Lung (tissue), 12 donors: ENCODE data around the gene MAP3K13. TPM values are rescaled to one million over a fixed set of nuclear protein-coding genes. Genes with fewer than 3 reads are reported as not detected.

Experiments used
- ATAC-seq: fragments of 200-7000 bp; cut with Tn5 transposase; one replicate; pipeline ENCODE4 v1.9.1; 2020; ENCODE audit warnings: moderate number of reproducible peaks; ENCODE audit not compliant: insufficient read depth, low FRiP score
- DNase-seq, 3 donors: peaks; one replicate each; pipeline ENCODE4 v3.0.0-alpha.2; 2013 to 2017
- H3K27ac ChIP-seq, 2 donors: one replicate each; pipeline ENCODE4 v1.5.1; 2013; ENCODE audit warnings: mild to moderate bottlenecking in 2 of 2, moderate library complexity in 2 of 2, control low read depth in 1 of 2, inconsistent platforms in 1 of 2, low read depth in 1 of 2, low read length in 1 of 2
- H3K27me3 ChIP-seq, 3 donors: one replicate each; pipeline ENCODE4 v1.5.1; 2013; ENCODE audit warnings: low read length in 2 of 3; ENCODE audit not compliant: control insufficient read depth in 3 of 3, insufficient read depth in 3 of 3
- H3K36me3 ChIP-seq, 4 donors: one replicate each; pipeline ENCODE4 v1.5.1; 2013; ENCODE audit warnings: low read length in 4 of 4, mild to moderate bottlenecking in 1 of 4, moderate library complexity in 1 of 4; ENCODE audit not compliant: control insufficient read depth in 4 of 4, insufficient read depth in 4 of 4
- H3K4me1 ChIP-seq, 5 donors: one replicate each; pipeline ENCODE4 v1.5.1; 2013; ENCODE audit warnings: low read length in 5 of 5, mild to moderate bottlenecking in 2 of 5, moderate library complexity in 1 of 5; ENCODE audit not compliant: control insufficient read depth in 5 of 5, insufficient read depth in 5 of 5
- H3K4me3 ChIP-seq: one replicate; pipeline ENCODE4 v1.5.1; 2013; ENCODE audit warnings: mild to moderate bottlenecking, control low read depth, moderate library complexity
- H3K9ac ChIP-seq, 2 donors: one replicate each; pipeline ENCODE4 v1.5.1; 2013; ENCODE audit warnings: low read length in 2 of 2, control low read depth in 1 of 2; ENCODE audit not compliant: insufficient read depth in 1 of 2
- H3K9me3 ChIP-seq, 4 donors: one replicate each; pipeline ENCODE4 v1.5.1; 2013; ENCODE audit warnings: low read length in 3 of 4, mild to moderate bottlenecking in 1 of 4, moderate library complexity in 1 of 4; ENCODE audit not compliant: control insufficient read depth in 4 of 4, insufficient read depth in 3 of 4
- WGBS, 2 donors: extraction: QIAGEN DNeasy Blood & Tissue Kit; methylation state at CpG; one replicate each; pipeline ENCODE4 v1.1.7; 2013; 5-methylcytosine and 5-hydroxymethylcytosine counted together
- polyA plus RNA-seq, 2 donors: library from polyadenylated mRNA; stranded (reverse); fragments of 200-250 nt; gene quantifications; one replicate each; pipeline ENCODE4 v1.2.1, GENCODE V29; 2013
- total RNA-seq, 2 donors: library from RNA; depleted of rRNA in 1 of 2; stranded (reverse); fragments of >200 nt in 1 of 2; gene quantifications; one replicate each; pipeline ENCODE4 v1.2.1, GENCODE V29; 2014 to 2021
- TF ChIP-seq, protein P1 (sequence below): IDR thresholded peaks from 2 replicates; pipeline ENCODE4 v1.5.1; 2012; ENCODE audit warnings: mild to moderate bottlenecking; ENCODE audit errors: control extremely low read depth, extremely low read depth
- donor health status: control.
- donor health status: control.
- donor health status: Bipolar disorder and iron deficiency.
- donor health status: healthy.
- donor health status: DM: yes; HTN: yes; CAD: no.

The MAP3K13 gene
- total and polyA plus RNA-seq, 4 donors, result 20.7 to 74.8 (median 29.3) TPM

- TF ChIP-seq, protein P1, sequence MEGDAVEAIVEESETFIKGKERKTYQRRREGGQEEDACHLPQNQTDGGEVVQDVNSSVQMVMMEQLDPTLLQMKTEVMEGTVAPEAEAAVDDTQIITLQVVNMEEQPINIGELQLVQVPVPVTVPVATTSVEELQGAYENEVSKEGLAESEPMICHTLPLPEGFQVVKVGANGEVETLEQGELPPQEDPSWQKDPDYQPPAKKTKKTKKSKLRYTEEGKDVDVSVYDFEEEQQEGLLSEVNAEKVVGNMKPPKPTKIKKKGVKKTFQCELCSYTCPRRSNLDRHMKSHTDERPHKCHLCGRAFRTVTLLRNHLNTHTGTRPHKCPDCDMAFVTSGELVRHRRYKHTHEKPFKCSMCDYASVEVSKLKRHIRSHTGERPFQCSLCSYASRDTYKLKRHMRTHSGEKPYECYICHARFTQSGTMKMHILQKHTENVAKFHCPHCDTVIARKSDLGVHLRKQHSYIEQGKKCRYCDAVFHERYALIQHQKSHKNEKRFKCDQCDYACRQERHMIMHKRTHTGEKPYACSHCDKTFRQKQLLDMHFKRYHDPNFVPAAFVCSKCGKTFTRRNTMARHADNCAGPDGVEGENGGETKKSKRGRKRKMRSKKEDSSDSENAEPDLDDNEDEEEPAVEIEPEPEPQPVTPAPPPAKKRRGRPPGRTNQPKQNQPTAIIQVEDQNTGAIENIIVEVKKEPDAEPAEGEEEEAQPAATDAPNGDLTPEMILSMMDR, result no peak
- ATAC-seq, result no peak
- Histone ChIP-seq H3K4me3 (no peak overlapping the region), H3K9ac (no peak overlapping the region), H3K4me1 (peaks cover 0 to 5% (median 0%) of the 10 kb centered on the region in 5 donors), H3K27ac (no peak overlapping the region), H3K9me3 (no peaks in the 10 kb centered on the region), H3K36me3 (no peaks in the 10 kb centered on the region), H3K27me3 (no peaks in the 10 kb centered on the region)
- 67 to 82% methylated on average over 3 of the region's 3 CpGs for WGBS, 2 donors
- DNase-seq, result no peak
These were observed 42.7 kb downstream of the MAP3K13 start for GRCh38 chr3:185405664-185406063.

DNA sequence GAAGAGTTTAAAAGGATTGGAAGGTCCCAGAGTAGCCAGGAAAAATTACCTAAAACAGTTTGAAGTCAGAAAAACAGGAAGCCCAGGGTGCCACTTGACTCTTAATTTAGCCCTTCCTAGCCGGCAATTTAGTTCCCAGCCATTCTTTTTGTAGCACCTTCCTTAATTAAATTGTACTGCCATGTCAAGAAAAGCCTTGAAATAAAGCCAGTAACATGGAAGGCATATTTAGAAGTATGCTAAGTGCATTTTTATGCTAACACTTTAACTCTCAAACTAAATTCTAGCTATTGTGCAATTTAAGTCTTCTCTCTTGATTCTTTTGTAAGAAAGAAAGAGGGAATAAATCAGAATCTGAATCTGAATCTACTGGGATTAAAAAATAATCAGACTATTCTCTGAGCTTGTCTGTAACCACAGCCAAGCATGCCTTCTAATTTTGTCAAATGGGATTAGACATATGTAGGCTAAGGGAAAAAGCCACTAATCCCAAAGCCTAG, 43.2 kb downstream of the MAP3K13 start:
- Histone ChIP-seq H3K27me3 (no peaks in the 10 kb centered on the region), H3K36me3 (no peaks in the 10 kb centered on the region), H3K4me3 (no peak overlapping the region), H3K27ac (no peak overlapping the region), H3K4me1 (peaks cover 0 to 5% (median 0%) of the 10 kb centered on the region in 5 donors), H3K9ac (no peak overlapping the region), H3K9me3 (no peaks in the 10 kb centered on the region)
- TF ChIP-seq, protein P1, result no peak
- ATAC-seq (no peak), DNase-seq (peak in 1 of 3 donors; percentile 6)
- WGBS, 2 donors, result 32 to 46% methylated on average over 1 of the region's 1 CpG

- ATAC-seq, result no peak
These were observed 47.0 kb downstream of the MAP3K13 start for GRCh38 chr3:185409957-185410356.

More at GRCh38 chr3:185409957-185410356, 47.0 kb downstream of the MAP3K13 start:
- H3K27me3 ChIP-seq, result no peaks in the 10 kb centered on the region
- H3K9ac ChIP-seq, result no peak overlapping the region
- no peaks in the 10 kb centered on the region for H3K4me1 ChIP-seq
- no peaks in the 10 kb centered on the region for H3K36me3 ChIP-seq
- H3K27ac ChIP-seq, result no peak overlapping the region
- 87 to 90% methylated on average over 8 of the region's 8 CpGs for WGBS, 2 donors
- TF ChIP-seq, protein P1, result no peak
- H3K4me3 ChIP-seq, result no peak overlapping the region
- DNase-seq, result no peak
- H3K9me3 ChIP-seq, result no peaks in the 10 kb centered on the region
